C4-2B (cell line): ENCODE results near the gene AIG1.

Experiments used
- H3K27ac ChIP-seq: fragments of 450-650 bp; 2 replicates; pipeline ENCODE4 v1.5.1; 2017
- ZFX ChIP-seq: fragments of 450-650 bp; IDR thresholded peaks from 2 replicates; pipeline ENCODE4 v1.6.1; 2017
- TF ChIP-seq, protein P1 (sequence below): fragments of 450-650 bp; conservative IDR thresholded peaks from 2 replicates; pipeline ENCODE4 v1.5.1; 2017; ENCODE audit warnings: mild to moderate bottlenecking

Gene AIG1

GRCh38 chr6:143376861-143377260, 316.2 kb downstream of the AIG1 start:
- no peak overlapping the region for H3K27ac ChIP-seq
- TF ChIP-seq ZFX, result no peak
- TF ChIP-seq, protein P1, sequence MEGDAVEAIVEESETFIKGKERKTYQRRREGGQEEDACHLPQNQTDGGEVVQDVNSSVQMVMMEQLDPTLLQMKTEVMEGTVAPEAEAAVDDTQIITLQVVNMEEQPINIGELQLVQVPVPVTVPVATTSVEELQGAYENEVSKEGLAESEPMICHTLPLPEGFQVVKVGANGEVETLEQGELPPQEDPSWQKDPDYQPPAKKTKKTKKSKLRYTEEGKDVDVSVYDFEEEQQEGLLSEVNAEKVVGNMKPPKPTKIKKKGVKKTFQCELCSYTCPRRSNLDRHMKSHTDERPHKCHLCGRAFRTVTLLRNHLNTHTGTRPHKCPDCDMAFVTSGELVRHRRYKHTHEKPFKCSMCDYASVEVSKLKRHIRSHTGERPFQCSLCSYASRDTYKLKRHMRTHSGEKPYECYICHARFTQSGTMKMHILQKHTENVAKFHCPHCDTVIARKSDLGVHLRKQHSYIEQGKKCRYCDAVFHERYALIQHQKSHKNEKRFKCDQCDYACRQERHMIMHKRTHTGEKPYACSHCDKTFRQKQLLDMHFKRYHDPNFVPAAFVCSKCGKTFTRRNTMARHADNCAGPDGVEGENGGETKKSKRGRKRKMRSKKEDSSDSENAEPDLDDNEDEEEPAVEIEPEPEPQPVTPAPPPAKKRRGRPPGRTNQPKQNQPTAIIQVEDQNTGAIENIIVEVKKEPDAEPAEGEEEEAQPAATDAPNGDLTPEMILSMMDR, result no peak

GRCh38 chr6:143385636-143386035, 324.9 kb downstream of the AIG1 start:
- TF ChIP-seq ZFX, result no peak
- TF ChIP-seq, protein P1, result no peak
- no peak overlapping the region for H3K27ac ChIP-seq

DNA sequence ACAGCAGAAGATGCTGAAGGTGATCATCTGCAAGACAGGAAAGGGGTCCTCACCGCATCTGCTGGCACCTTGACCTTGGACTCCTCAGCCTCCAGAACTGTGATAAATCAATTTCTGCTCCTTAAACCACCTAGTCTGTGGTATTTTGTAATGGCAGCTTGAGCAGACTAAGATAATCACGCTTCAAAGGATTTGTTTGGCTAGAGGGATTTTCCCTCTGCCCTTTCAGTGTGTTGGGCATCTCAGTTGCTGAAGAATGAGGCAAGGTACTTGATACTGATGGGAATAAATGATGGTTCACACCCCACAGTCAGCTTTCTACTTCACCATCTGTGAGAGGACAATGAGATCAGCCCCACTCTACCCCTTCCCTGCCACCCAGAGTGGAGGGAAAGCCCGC, 329.6 kb downstream of the AIG1 start:
- no peak overlapping the region for H3K27ac ChIP-seq
- no peak for TF ChIP-seq ZFX
- TF ChIP-seq, protein P1, result no peak
